ENCODE measurements around the gene FZD2. TPM values are rescaled to one million over a fixed set of nuclear protein-coding genes. Genes with fewer than 3 reads are reported as not detected.

Gene FZD2
- total and polyA plus RNA-seq, 2 of the 13 experiments (the other 11 are each of a cell fraction or from before 2014, with no cell fraction given) = 0.07 to 0.13 TPM

GRCh38 chr17:44533533-44534246, 23.6 kb upstream of the FZD2 start (continued):
- TF ChIP-seq PHB2 (IDR thresholded peaks at IDR 0.05; ENCODE audit: partially characterized antibody) (no peak), ZNF281 (CRISPR knock-in tag; IDR thresholded peaks at IDR 0.05; ENCODE audit: borderline replicate concordance) (no peak), RXRA (CRISPR knock-in tag; IDR thresholded peaks at IDR 0.05) (peak; percentile 51; the same call in 1 of the 2 replicates), ZFYVE20 (CRISPR knock-in tag; IDR thresholded peaks at IDR 0.05; ENCODE audit: borderline replicate concordance, low read depth) (no peak), ZNF788 (CRISPR knock-in tag; IDR thresholded peaks at IDR 0.05; ENCODE audit: borderline replicate concordance) (peak; percentile 45; the same call in 1 of the 2 replicates), ELF3 (CRISPR knock-in tag; IDR thresholded peaks at IDR 0.05) (peak; percentile 47; the same call in 1 of the 2 replicates), NR2F6 (IDR thresholded peaks at IDR 0.05) (no peak), NR2F6 (CRISPR knock-in tag; IDR thresholded peaks at IDR 0.05) (0 out of 2 replicates have a peak, but pooled peaks have one; percentile 43), CC2D1A (CRISPR knock-in tag; IDR thresholded peaks at IDR 0.05) (no peak), ZNF670 (CRISPR knock-in tag; IDR thresholded peaks at IDR 0.05; ENCODE audit: borderline replicate concordance) (no peak), HINFP (CRISPR knock-in tag; IDR thresholded peaks at IDR 0.05; ENCODE audit: low read depth) (peak; percentile 41; the same call in 1 of the 2 replicates), ARNTL (CRISPR knock-in tag; IDR thresholded peaks at IDR 0.05) (0 out of 2 replicates have a peak, but pooled peaks have one; percentile 52), FOXA1 (IDR thresholded peaks at IDR 0.05) (no peak), FOXA1 (CRISPR knock-in tag; IDR thresholded peaks at IDR 0.05) (no peak), TSC22D2 (CRISPR knock-in tag; IDR thresholded peaks at IDR 0.05; ENCODE audit: borderline replicate concordance) (peak; percentile 86; the same call in 1 of the 2 replicates), SSRP1 (CRISPR knock-in tag; IDR thresholded peaks at IDR 0.05) (0 out of 2 replicates have a peak, but pooled peaks have one; percentile 71), POLR2A (IDR thresholded peaks at IDR 0.05; ENCODE audit: insufficient read depth in 1 of 2, low read depth in 2 of 2, low read length in 2 of 2) (0 out of 4 replicates have a peak, but pooled peaks of 1 of the 2 experiments have one; percentile 30), IRF1 (CRISPR knock-in tag; IDR thresholded peaks at IDR 0.05; ENCODE audit: low read depth) (no peak), YY1 (IDR thresholded peaks at IDR 0.05; ENCODE audit: insufficient read depth, insufficient replicate concordance, low read depth, low read length) (peak; percentile 56), ATF6 (CRISPR knock-in tag; conservative IDR thresholded peaks at IDR 0.05) (no peak), KLF16 (CRISPR knock-in tag; IDR thresholded peaks at IDR 0.05) (peak in 1 of 2 experiments; percentile 37; a peak in 1 of 4 replicates), ZNF547 (CRISPR knock-in tag; IDR thresholded peaks at IDR 0.05) (peak; percentile 89), ETV5 (CRISPR knock-in tag; IDR thresholded peaks at IDR 0.05; ENCODE audit: borderline replicate concordance) (no peak), SOX6 (IDR thresholded peaks at IDR 0.05) (no peak), SOX6 (CRISPR knock-in tag; IDR thresholded peaks at IDR 0.05) (peak; percentile 61)
